ENCODE data around the gene FURIN.
"Not testable (repeated sequence)": the region's sequence is repeated elsewhere in the genome, so short reads cannot be mapped to it uniquely, and the experiment has no call there.

Gene FURIN

GRCh38 chr15:90902840-90903732 lies 34.7 kb downstream of the FURIN start, which contains the start of gene MAN2A2:
TSS of gene MAN2A2 (plus strand) at chr15:90903302. CDS start at chr15:90904208, 906 bp downstream.
- DNase-seq (ENCODE audit: low read depth), result no peak

- DNase-seq (ENCODE audit: low read depth), result no peak
Measured at GRCh38 chr15:90903733-90904536, 35.5 kb downstream of the FURIN start.

GRCh38 chr15:90904746-90905145 lies 36.4 kb downstream of the FURIN start:
- DNase-seq (ENCODE audit: low read depth), result no peak

GRCh38 chr15:90905306-90906180 lies 37.2 kb downstream of the FURIN start:
- DNase-seq (ENCODE audit: low read depth), result no peak

GRCh38 chr15:90906181-90906849 lies 37.9 kb downstream of the FURIN start:
- no peak for DNase-seq (ENCODE audit: low read depth)

GRCh38 chr15:90907051-90907660 lies 38.8 kb downstream of the FURIN start:
- no peak for DNase-seq (ENCODE audit: low read depth)

- no peak for DNase-seq (ENCODE audit: low read depth)
Measured at GRCh38 chr15:90907838-90908507, 39.6 kb downstream of the FURIN start.

GRCh38 chr15:90909449-90909848 lies 41.1 kb downstream of the FURIN start:
- DNase-seq (ENCODE audit: low read depth), result not testable (repeated sequence)

GRCh38 chr15:90909976-90910375 lies 41.6 kb downstream of the FURIN start:
- DNase-seq (ENCODE audit: low read depth), result no peak

- DNase-seq (ENCODE audit: low read depth), result no peak
Measured at GRCh38 chr15:90910441-90911301, 42.3 kb downstream of the FURIN start.

- no peak for DNase-seq (ENCODE audit: low read depth)
Measured at GRCh38 chr15:90911302-90911623, 42.9 kb downstream of the FURIN start.

GRCh38 chr15:90911906-90912769 lies 43.8 kb downstream of the FURIN start:
- DNase-seq (ENCODE audit: low read depth), result no peak

GRCh38 chr15:90912770-90913075 lies 44.3 kb downstream of the FURIN start:
- DNase-seq (ENCODE audit: low read depth), result no peak

GRCh38 chr15:90913398-90913944 lies 45.1 kb downstream of the FURIN start:
- DNase-seq (ENCODE audit: low read depth), result no peak

- no peak for DNase-seq (ENCODE audit: low read depth)
Measured at GRCh38 chr15:90914305-90915080, 46.1 kb downstream of the FURIN start.

- no peak for DNase-seq (ENCODE audit: low read depth)
Measured at GRCh38 chr15:90915216-90915807, 46.9 kb downstream of the FURIN start.

GRCh38 chr15:90915808-90916440 lies 47.5 kb downstream of the FURIN start:
- no peak for DNase-seq (ENCODE audit: low read depth)

All from non-pigmented ciliary epithelial cell (primary cell).